Skin of body (tissue), 1 donor: ENCODE results near the gene RPL31. TPM values are rescaled to one million over a fixed set of nuclear protein-coding genes. Genes with fewer than 3 reads are reported as not detected.

Experiments
- total RNA-seq: library from RNA; depleted of rRNA; stranded (reverse); fragments of >200 nt; gene quantifications from one replicate; pipeline ENCODE4 v1.2.3, GENCODE V29; 2014

Gene RPL31
- total RNA-seq, 1 donor from 2014 or later: 1,726 TPM

Other genes with a start within 250 kb of the RPL31 start
- 6.3 TPM for gene NPAS2, start 182.2 kb upstream of the RPL31 start, total RNA-seq
- gene TBC1D8, start 149.1 kb downstream of the RPL31 start, total RNA-seq: 20.7 TPM